ENCODE results near the gene APCDD1L.

The APCDD1L gene

DNA sequence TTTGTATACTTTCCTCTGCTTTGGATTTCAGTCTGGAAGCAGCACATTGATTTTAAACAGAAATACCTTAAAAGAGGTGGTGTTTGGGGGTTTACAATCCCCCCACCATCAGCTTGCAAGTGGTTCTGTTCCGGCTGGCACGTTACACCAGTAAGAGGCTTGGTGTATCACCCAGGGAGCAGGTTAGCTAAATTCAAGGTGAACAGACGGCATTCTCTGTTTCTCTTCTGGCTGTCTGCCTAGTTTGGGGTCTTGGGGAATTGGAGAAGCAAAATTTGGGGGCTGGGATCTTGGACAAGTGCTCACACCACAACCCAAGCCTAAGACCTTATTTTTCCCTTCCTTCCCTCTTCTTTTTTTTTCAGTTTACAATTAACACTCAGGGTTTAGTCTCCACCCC, 7.5 kb upstream of the APCDD1L start:
- H3K9ac ChIP-seq (ENCODE audit: insufficient read length, low read depth) = no peak overlapping the region
- no peaks in the 10 kb centered on the region for H3K36me3 ChIP-seq (ENCODE audit: insufficient read depth, insufficient read length, low read length)
- H3K4me3 ChIP-seq (ENCODE audit: insufficient read length, low read depth) = no peak overlapping the region
- H3K27me3 ChIP-seq (ENCODE audit: insufficient read depth, insufficient read length) = peaks cover 19% of the 10 kb centered on the region
- peaks cover 20% of the 10 kb centered on the region for H3K9me3 ChIP-seq (ENCODE audit: insufficient read depth, low read length)
- H3K4me1 ChIP-seq (ENCODE audit: insufficient read depth, insufficient read length) = no peaks in the 10 kb centered on the region
- TF ChIP-seq SUZ12 (IDR thresholded peaks at IDR 0.05; ENCODE audit: extremely low read depth, insufficient read depth, insufficient read length) (no peak), ZNF274 (IDR thresholded peaks at IDR 0.05; ENCODE audit: low read depth, low read length) (no peak), YY1 (IDR thresholded peaks at IDR 0.05; ENCODE audit: insufficient read depth, insufficient read length) (no peak)
- no peak for DNase-seq (ENCODE audit: low read depth, low spot score)

DNA sequence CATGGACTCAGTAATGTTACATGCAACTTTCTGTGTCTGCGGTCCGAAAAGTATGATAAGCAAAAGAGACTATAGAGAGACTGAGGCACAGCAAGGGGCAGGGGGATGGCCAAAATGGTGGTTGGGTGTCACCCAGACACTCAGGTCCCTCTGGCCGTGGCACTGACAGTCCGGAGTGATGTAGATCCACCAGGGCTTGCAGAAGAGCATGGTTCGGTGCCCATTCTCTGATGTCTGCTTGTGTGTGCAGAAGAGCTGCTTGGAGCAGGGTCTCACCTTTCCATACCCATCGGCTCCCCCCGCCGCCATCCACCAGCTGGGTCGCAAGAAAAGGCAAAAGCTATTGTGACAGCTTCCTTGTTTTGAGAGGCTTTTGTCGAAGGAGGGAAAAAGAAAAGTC, 6.6 kb upstream of the APCDD1L start:
- Histone ChIP-seq H3K9me3 (ENCODE audit: insufficient read depth, low read length) (peaks cover 13% of the 10 kb centered on the region), H3K36me3 (ENCODE audit: insufficient read depth, insufficient read length, low read length) (no peaks in the 10 kb centered on the region), H3K4me3 (ENCODE audit: insufficient read length, low read depth) (no peak overlapping the region), H3K9ac (ENCODE audit: insufficient read length, low read depth) (no peak overlapping the region), H3K4me1 (ENCODE audit: insufficient read depth, insufficient read length) (no peaks in the 10 kb centered on the region), H3K27me3 (ENCODE audit: insufficient read depth, insufficient read length) (peaks cover 27% of the 10 kb centered on the region)
- DNase-seq (ENCODE audit: low read depth, low spot score) = no peak
- TF ChIP-seq YY1 (IDR thresholded peaks at IDR 0.05; ENCODE audit: insufficient read depth, insufficient read length) (no peak), ZNF274 (IDR thresholded peaks at IDR 0.05; ENCODE audit: low read depth, low read length) (no peak), SUZ12 (IDR thresholded peaks at IDR 0.05; ENCODE audit: extremely low read depth, insufficient read depth, insufficient read length) (no peak)

DNA sequence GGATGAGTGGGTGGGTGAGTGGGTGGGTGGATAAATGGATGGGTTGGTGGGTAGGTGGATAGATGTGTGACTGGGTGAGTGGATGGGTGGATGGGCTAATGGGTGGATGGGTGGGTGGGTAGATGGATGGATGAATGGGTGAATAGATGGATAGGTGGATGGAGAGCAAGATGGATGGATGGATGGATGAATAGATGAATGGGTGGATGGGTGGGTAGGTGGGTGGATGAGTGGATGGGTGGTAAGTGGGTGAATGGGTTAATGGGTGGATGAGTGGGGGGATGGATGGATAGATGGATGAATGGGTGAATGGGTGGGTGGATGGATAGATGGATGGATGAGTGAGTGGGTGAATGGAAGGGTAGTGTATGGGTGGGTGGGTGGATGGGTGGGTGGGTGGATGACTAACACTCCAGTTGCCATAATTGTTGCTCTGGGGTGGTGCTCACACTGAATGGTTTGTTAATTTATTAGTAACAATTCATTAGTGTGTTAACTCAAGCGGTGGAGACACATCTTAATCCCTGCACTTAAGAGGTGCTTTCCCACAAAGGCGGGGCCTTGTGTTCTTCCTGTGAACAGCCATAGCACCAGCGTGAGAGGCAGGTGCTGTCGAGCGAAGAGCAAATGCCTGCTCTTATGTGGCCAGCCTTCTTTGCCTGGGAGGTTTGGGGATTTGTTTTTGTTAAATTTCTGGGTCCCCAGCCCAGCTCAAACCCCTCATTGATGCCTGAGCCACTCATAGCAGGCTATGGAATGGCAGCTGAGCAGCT, 4.9 kb upstream of the APCDD1L start:
- Histone ChIP-seq H3K4me1 (ENCODE audit: insufficient read depth, insufficient read length) (peaks cover 2% of the 10 kb centered on the region), H3K27me3 (ENCODE audit: insufficient read depth, insufficient read length) (peaks cover 43% of the 10 kb centered on the region), H3K9ac (ENCODE audit: insufficient read length, low read depth) (no peak overlapping the region), H3K4me3 (ENCODE audit: insufficient read length, low read depth) (no peak overlapping the region), H3K9me3 (ENCODE audit: insufficient read depth, low read length) (no peaks in the 10 kb centered on the region), H3K36me3 (ENCODE audit: insufficient read depth, insufficient read length, low read length) (no peaks in the 10 kb centered on the region)
- no peak for TF ChIP-seq ZNF274 (IDR thresholded peaks at IDR 0.05; ENCODE audit: low read depth, low read length)
- no peak for TF ChIP-seq YY1 (IDR thresholded peaks at IDR 0.05; ENCODE audit: insufficient read depth, insufficient read length)
- DNase-seq (ENCODE audit: low read depth, low spot score) = no peak

DNA sequence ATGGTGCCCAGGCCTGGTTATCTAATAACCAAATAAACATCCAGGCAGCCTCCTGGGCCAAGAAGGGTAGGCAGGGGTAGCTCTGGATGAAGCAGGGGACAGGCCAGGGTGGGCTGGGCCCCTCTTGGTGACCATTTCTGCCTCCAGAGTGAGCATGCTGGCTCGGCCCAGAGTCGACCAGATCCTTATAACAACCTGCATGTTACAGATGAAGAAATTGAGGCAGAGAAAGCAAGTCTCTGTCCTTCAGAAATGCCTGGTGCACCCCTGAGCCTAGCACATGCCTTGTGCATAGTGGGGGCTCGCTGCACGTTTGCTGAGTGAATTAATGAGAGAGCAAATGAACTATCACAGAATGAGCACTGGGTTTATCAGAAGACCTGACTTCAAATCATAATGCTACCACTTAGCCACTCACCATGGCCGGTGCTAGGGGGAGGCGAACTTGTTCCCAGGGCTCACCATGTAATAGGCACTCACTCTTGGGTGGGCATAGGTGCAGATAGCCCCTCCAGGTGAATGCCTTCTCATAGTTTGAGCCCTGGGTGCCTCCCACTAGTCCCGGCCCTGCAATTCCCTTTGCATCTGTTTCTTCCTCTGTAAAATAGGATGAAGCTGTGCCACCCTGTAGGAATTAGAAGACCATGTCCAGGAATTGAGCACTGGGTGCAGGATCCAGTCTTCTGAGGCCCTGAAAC, 3.8 kb upstream of the APCDD1L start:
- TF ChIP-seq SUZ12 (IDR thresholded peaks at IDR 0.05; ENCODE audit: extremely low read depth, insufficient read depth, insufficient read length) (no peak), YY1 (IDR thresholded peaks at IDR 0.05; ENCODE audit: insufficient read depth, insufficient read length) (no peak), ZNF274 (IDR thresholded peaks at IDR 0.05; ENCODE audit: low read depth, low read length) (no peak)
- Histone ChIP-seq H3K36me3 (ENCODE audit: insufficient read depth, insufficient read length, low read length) (no peaks in the 10 kb centered on the region), H3K4me1 (ENCODE audit: insufficient read depth, insufficient read length) (peaks cover 3% of the 10 kb centered on the region), H3K4me3 (ENCODE audit: insufficient read length, low read depth) (no peak overlapping the region), H3K9ac (ENCODE audit: insufficient read length, low read depth) (no peak overlapping the region), H3K9me3 (ENCODE audit: insufficient read depth, low read length) (no peaks in the 10 kb centered on the region), H3K27me3 (ENCODE audit: insufficient read depth, insufficient read length) (peaks cover 54% of the 10 kb centered on the region)
- no peak for DNase-seq (ENCODE audit: low read depth, low spot score)

DNA sequence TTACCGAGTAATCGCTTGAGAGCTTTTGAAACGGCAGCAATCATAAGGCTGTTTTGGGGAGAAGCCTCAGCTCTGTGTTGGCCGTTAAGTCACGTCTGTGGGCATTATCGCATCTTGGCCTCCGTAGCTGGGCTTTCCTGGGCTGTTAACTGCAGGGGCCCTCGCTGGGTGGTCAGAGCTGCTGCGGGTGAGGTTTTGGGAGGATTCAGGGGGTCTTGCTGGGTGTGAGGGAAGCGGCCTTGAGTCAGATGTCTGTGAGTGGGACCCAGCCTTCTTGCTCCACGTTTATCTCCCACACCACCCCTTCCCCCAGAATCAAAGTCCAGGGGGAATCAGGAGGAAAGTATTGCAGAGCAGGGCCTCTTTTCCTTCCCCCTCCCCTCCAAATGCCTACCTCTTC, 3.2 kb upstream of the APCDD1L start:
- Histone ChIP-seq H3K9me3 (ENCODE audit: insufficient read depth, low read length) (no peaks in the 10 kb centered on the region), H3K9ac (ENCODE audit: insufficient read length, low read depth) (no peak overlapping the region), H3K36me3 (ENCODE audit: insufficient read depth, insufficient read length, low read length) (no peaks in the 10 kb centered on the region), H3K27me3 (ENCODE audit: insufficient read depth, insufficient read length) (peaks cover 61% of the 10 kb centered on the region), H3K4me3 (ENCODE audit: insufficient read length, low read depth) (no peak overlapping the region), H3K4me1 (ENCODE audit: insufficient read depth, insufficient read length) (peaks cover 7% of the 10 kb centered on the region)
- no peak for TF ChIP-seq YY1 (IDR thresholded peaks at IDR 0.05; ENCODE audit: insufficient read depth, insufficient read length)
- no peak for TF ChIP-seq SUZ12 (IDR thresholded peaks at IDR 0.05; ENCODE audit: extremely low read depth, insufficient read depth, insufficient read length)
- TF ChIP-seq ZNF274 (IDR thresholded peaks at IDR 0.05; ENCODE audit: low read depth, low read length) = no peak
- no peak for DNase-seq (ENCODE audit: low read depth, low spot score)

DNA sequence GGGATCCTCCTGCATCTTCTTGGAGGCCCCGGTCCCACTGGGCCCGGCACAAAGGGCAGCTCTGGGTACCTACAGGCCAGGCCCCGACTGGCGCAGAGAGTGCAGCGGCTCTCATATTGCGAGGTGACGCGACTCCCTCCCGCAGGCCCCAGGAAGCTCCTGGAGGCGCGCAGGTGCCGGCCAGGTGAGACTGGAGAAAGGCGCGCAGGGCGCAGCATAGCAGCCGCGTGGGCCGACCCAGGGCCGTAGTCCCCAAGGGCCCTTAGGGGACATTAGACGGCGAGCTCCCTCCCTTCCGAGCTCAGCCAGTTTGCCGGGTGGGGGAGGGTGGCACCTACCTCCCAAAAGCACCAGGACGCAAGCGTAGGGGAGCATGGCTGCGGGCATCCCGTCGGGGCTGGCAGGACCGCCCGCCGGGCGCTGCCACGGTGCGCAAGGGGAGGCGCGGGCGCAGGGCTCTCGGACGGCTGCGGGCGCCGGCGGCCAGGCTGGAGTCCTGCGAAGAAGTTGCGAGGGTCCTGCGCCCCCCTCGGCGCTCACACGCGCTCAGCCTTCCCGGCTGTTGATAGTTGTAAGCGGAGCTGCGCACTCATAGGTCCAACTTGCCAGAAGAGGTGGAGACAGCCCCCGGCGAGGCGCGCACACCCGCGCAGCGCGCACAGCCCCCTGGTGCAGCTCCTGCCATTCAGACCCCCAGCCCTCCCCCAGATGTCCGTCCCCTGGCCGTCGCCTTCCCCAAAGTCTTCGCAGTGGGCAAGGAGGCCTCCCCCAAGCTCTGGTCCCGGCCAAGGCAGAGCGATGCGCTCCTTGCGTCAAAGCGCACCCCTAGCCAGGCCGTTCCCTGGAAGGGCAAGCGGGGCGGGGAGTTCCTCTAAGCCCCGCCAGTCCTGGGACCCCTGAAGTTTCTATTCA, 622 bp downstream of the APCDD1L start:
- Histone ChIP-seq H3K4me3 (ENCODE audit: insufficient read length, low read depth) (peak overlapping the region; percentile 71), H3K4me1 (ENCODE audit: insufficient read depth, insufficient read length) (peaks cover 7% of the 10 kb centered on the region), H3K9ac (ENCODE audit: insufficient read length, low read depth) (peak overlapping the region; percentile 76), H3K36me3 (ENCODE audit: insufficient read depth, insufficient read length, low read length) (no peaks in the 10 kb centered on the region), H3K27me3 (ENCODE audit: insufficient read depth, insufficient read length) (peaks cover 73% of the 10 kb centered on the region), H3K9me3 (ENCODE audit: insufficient read depth, low read length) (peaks cover 12% of the 10 kb centered on the region; the same call in 1 of the 2 replicates)
- DNase-seq (ENCODE audit: low read depth, low spot score) = no peak
- TF ChIP-seq YY1 (IDR thresholded peaks at IDR 0.05; ENCODE audit: insufficient read depth, insufficient read length) = no peak
- TF ChIP-seq SUZ12 (IDR thresholded peaks at IDR 0.05; ENCODE audit: extremely low read depth, insufficient read depth, insufficient read length) = peak; percentile 53
- no peak for TF ChIP-seq ZNF274 (IDR thresholded peaks at IDR 0.05; ENCODE audit: low read depth, low read length)
